Pulmonary artery endothelial cell (primary cell): ENCODE measurements around the gene XYLT1. TPM values are rescaled to one million over a fixed set of nuclear protein-coding genes. Genes with fewer than 3 reads are reported as not detected.

ENCODE experiments used
- DNase-seq: peaks from one replicate; pipeline ENCODE4 v3.0.0-alpha.2; 2011; ENCODE audit warnings: low read depth, low spot score
- total RNA-seq: library from RNA; depleted of rRNA; stranded (reverse); fragments of >200 nt; gene quantifications from 2 replicates; pipeline ENCODE4 v1.2.3, GENCODE V29; 2014

XYLT1 gene
- total RNA-seq, 1 donor from 2014 or later = 0.92 TPM

- no peak for DNase-seq
These were observed 399.7 kb downstream of the XYLT1 start for GRCh38 chr16:17070882-17071592.

- DNase-seq = no peak
These were observed 401.1 kb downstream of the XYLT1 start for GRCh38 chr16:17069681-17070080.

- no peak for DNase-seq
These were observed 402.2 kb downstream of the XYLT1 start for GRCh38 chr16:17068524-17068923.

GRCh38 chr16:17067882-17068281 lies 402.9 kb downstream of the XYLT1 start:
- no peak for DNase-seq

- no peak for DNase-seq
These were observed 407.3 kb downstream of the XYLT1 start for GRCh38 chr16:17063201-17064139.

GRCh38 chr16:17062676-17063075 lies 408.1 kb downstream of the XYLT1 start:
- DNase-seq = no peak

- no peak for DNase-seq
These were observed 409.4 kb downstream of the XYLT1 start for GRCh38 chr16:17061326-17061725.

GRCh38 chr16:17058471-17058870 lies 412.3 kb downstream of the XYLT1 start:
- DNase-seq = no peak

- no peak for DNase-seq
These were observed 414.1 kb downstream of the XYLT1 start for GRCh38 chr16:17056666-17057065.

GRCh38 chr16:17053536-17054160 lies 417.1 kb downstream of the XYLT1 start:
- no peak for DNase-seq
